NCI-H2107 (cell line): Measurements from ENCODE around the gene HEATR3.
A peak's percentile ranks its signal among the peaks of the same experiment; 100 is the strongest.
"Not testable (repeated sequence)": the region's sequence is repeated elsewhere in the genome, so short reads cannot be mapped to it uniquely, and the experiment has no call there.

ENCODE experiments used
- DNase-seq: peaks from one replicate; lab custom pipeline; 2025; lab: John Stamatoyannopoulos, UW

The HEATR3 gene

DNA sequence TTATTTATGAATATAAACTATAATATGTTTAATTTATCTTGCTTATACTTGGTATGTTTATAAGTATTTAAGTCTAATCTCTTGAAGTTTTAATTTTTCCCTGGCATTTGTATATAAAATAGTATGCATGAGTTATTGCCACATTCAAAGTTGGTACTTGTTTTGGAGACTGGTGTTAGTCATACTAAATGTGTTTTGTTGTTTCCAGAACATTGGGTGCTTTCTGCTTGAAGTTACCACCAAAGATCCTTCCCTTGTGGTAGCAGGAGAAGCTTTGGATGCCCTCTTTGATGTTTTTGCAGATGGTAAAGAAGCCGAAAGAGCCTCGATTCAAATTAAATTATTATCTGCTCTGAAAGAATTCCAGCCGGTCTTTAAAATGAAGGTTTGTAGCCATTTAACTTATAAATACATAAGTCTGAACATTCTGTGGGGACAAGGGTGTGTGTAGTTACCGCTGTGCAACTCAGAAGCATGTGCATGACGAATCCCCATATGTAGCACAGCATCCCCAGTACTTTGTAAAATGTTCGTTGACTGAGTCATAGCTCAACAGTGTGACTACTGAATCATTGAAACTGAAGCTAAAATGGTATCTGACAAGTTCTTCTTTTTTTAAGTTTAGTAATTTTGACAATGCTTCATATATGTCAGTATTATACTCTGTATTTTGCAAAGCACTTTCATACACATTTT, 36.4 kb downstream of the HEATR3 start:
- DNase-seq, result no peak

DNA sequence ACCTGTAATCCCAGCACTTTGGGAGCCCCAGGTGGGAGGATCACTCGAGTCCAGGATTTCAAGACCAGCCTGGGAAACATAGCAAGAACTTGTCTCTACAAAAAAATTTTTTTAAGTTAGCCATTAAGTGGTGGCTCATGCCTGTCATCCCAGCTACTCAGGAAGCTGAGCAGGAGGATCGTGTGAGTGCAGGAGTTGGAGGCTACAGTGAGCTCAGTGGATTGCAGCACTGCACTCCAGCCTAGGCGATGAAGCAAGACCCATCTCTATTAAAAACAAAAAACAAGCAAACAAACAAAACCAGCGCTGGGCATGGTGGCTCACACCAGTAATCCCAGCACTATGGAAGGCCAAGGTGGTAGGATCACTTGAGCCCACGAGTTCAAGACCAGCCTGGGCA, 38.0 kb downstream of the HEATR3 start:
- no peak for DNase-seq

DNA sequence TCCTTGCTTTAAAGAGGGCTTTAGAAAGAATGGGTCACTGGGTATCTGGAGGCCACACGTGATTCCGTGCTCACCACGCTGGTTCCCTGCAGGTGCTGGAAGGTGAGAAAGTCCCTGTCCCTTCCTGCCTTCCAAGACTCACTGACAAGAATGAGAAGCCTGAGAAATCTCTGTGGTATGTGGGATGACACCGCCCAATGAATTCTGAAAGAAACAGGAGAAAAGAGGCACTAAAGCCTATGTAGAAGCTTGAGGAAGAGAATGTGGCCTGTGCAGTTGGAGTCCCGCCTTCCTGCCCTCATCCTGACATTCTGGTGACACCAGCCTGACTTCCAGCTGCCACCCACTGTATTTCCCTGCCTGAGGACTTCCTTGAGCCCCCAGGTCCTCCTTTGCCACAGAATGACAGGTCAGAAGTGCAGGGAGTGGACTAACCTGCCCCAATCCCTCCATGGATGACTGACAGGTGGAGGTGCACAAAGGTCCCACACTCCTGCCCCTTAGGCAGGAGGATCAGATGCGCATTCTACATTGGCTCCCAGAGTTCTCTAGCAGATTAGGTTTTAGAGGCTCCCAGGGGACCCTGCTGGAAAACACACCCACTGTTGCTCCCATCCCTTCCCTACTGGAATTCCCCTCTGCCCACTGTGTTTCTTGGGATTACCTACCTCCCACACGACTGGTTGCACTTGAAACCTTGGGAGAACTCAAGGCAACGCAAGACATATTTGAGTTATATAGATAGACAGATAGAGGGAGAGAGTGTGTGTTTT, 48.8 kb downstream of the HEATR3 start:
- no peak for DNase-seq

DNA sequence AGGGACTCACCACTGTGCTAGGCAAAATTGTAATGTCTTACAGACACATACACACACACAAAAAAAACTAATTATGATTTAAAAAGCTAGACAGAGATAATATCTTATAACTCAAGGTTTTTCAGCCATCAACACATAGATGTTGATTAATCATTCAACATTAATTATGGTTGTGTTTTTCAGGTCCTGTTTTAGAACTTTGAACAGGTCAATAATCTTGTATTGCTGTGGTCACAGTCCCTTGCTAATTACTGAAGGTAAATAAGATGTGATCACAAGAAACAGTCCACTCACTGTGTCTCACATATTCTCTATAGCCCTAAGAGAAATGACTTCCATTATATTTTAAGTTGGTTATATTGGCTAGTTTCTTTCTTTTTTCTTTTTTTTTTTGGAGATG, 54.9 kb downstream of the HEATR3 start:
- DNase-seq, result no peak

DNA sequence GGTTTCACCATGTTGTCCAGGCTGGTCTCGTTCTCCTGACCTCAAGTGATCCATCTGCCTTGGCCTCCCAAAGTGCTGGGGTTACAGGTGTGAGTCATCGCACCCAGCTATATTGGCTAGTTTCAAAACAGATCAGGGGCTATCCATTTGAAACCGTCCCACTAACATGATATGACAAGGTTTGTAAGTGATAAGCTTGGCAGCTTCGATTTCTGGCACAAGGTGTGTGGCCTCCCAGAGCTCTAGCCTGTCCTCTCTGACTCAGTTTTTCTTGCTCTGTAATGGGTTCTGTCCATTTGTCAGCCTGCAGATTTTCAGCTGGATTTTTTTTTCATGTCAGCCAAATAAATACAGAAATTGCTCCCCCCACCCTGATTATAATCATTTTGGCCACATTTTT, 55.5 kb downstream of the HEATR3 start:
- DNase-seq, result no peak

DNA sequence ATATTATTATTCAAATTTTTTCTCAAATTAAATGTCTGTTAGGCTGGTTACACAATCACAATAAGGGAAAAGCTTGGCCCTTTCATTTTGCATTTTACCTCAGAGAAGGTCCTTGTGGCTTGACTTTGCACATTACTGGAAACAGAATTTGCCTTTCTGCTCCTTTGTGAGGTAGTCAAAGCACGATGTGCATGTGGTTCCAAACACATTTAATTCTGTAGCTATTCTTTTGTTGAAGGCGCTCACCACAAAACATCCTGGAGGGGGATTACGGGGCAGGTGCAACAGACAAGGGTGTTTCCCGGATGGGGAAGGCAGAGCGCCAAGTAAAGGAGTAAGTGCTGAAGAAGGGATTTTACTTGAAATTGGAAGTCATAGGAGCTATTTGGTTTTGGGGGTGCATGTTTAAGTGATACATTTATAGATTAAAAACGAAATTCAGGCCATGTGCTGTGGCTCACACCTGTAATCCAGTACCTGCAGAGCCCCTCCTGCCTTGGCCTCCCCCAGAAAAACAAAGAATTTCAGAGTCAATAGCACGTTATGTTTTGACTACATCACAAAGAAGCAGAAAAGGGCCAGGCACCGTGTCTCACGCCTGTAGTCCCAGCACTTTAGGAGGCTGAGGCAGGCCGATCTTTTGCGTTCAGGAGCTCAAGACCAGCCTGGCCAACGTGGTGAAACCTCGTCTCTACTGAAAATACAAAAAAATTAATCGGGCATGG, 56.1 kb downstream of the HEATR3 start:
- peak; percentile 58 for DNase-seq

DNA sequence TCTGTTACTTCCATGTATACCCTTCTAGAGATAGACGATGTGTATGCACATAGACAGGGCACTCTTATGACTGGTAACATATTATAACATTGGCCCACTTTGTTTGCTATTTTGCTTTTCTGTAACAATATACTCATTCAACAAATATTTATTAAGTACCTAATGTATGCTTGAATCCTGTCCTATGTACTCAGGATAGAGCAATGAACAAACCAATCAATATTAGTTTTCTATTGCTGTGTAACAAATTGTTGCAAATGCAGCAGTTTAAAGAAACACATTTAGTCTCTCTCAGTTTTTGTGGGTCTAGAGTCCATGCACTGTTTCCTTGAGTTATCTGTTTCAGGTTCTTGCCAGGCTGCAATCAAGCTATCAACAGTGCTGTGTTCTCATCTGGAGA, 57.6 kb downstream of the HEATR3 start:
- no peak for DNase-seq

DNA sequence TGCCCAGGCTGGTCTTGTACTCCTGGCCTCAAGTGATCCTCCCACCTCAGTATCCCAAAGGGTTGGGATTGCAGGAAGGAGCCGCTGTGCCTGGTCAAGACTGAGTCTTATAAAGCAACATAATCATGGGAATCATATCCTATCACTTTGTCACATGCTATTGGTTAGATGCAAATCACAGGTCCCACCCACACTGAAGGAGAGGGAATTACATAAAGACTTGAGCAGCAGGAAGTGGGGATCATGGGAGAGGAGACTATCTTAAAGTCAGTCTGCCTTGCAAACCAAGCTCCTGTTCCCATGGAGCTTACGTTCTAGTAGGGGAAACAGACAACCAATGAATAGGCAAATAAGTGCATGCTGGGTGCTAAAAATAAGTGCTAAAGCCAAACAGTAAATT, 59.0 kb downstream of the HEATR3 start:
- no peak for DNase-seq

DNA sequence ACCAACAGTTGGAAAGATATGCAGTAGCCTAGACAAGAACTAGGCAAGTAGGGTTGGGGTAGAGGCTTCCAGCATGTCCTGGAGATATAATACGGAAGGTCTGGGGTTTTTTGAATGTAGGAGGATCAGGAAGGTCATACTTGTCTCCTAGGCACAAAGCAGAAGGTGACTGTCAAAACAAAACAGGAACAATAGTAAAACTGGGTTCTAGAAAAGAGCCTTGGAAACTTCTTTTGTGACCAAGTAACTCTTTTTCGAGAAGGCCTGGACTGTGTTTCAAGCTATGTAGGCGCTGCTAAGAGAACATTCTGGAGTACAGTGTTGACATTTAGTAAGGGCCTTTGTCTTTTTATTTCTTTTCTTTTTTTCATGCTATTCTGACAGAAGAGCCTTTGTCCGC, 60.4 kb downstream of the HEATR3 start:
- no peak for DNase-seq

DNA sequence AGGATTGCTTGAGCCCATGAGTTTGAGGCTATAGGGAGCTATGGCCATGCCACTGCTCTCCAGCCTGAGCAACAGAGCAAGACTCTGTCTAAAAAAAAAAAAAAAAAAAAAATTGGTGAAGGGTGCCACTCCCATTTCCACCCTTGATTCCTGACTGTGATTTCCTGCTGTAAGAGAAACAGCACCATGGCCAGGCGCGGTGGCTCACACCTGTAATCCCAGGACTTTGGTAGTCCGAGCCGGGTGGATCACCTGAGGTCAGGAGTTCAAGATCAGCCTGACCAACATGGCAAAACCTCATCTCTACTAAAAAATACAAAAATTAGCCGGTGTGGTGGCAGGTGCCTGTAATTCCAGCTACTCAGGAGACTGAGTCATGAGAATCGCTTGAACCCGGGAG, 66.8 kb downstream of the HEATR3 start:
- DNase-seq, result not testable (repeated sequence)

DNA sequence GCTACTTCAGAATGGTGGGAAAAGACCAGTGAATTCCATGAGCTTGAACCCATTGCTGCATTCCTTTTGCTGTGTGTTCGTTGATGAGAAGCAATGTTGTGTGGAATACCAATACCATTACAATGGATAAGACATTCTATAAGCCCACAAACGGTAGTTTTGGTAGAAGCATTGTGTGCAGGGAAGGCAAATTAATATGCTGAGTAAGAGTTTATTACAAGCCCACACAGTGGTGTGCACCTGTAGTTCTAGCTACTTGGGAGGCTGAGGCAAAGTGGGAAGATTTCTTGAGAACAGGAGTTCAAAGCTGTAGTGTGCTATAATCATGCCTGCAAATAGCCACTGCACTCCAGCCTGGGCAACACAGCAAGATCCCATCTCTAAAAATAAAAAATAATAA, 67.4 kb downstream of the HEATR3 start:
- no peak for DNase-seq

DNA sequence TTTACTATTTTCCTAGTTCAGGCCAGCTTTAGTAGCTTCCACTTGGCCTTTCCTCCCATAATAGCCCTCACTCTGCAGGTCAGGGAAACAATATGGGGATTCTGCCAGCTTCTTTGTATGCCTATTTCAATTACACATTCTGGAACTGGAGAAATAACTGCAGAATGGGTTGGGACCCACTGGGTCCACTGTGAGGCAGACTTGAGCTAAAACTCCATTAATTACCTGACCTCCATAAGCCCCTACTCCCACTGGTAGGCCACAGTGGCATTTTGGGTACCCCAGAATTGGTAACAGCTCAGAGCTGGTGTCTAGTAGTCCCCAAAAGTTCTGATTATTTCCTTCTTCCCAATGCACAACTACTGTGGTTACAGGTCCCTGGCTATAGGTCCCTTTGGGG, 70.6 kb downstream of the HEATR3 start:
- no peak for DNase-seq

DNA sequence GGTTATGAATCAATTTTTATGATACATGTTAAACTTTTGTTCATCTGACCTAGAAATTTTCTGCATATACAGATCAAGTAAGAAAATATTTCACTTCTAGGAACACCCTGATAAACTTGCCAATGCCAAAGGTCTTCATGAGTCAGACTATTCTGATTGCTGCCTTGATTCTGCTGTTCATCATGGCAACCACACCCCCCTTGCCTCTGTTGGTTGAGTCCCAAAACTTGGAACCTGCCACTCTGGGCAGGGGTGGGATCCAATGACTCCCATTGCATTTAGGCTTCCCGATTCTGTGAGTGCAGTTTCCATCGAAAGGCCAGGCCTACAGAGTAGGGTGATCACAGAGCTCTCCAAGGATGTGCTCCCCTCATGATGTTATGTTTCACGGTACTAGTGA, 71.5 kb downstream of the HEATR3 start:
- DNase-seq, result no peak

DNA sequence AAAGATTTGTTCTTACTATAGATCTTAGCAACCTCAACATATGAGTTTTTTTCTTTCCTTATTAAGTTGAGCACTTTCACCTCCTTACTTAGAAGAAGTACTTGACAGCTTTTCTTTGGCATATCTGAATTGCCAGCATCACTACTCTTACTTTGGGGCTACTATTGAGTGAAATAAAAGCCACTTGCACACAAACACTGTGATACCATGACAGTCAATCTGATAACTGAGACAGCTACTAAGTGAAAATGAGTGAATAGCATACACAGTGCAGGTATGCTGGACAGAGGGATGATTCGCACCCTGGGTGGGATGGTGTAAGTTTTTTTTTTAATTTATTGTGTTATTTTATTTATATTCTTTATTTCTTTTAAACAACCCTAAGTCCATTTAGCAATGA, 73.8 kb downstream of the HEATR3 start:
- DNase-seq, result no peak

DNA sequence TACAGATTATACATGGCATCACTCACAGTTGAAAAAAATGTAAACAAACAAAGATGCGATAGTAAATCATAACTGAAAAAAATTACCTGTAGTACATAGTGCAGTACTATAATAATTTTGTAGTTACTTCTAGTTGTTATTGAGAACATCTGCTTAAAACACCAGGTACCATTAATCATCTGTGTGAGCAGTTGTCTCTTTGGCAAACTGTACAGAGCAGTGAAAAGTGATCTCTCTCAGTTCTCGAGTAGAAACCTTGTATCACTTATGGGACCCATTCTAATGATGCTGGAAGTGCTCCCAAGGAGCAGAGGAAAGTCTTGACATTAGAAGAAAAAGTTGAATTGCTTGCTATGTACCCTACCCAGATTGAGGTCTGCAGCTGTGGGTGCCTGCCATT, 78.4 kb downstream of the HEATR3 start:
- DNase-seq, result no peak

DNA sequence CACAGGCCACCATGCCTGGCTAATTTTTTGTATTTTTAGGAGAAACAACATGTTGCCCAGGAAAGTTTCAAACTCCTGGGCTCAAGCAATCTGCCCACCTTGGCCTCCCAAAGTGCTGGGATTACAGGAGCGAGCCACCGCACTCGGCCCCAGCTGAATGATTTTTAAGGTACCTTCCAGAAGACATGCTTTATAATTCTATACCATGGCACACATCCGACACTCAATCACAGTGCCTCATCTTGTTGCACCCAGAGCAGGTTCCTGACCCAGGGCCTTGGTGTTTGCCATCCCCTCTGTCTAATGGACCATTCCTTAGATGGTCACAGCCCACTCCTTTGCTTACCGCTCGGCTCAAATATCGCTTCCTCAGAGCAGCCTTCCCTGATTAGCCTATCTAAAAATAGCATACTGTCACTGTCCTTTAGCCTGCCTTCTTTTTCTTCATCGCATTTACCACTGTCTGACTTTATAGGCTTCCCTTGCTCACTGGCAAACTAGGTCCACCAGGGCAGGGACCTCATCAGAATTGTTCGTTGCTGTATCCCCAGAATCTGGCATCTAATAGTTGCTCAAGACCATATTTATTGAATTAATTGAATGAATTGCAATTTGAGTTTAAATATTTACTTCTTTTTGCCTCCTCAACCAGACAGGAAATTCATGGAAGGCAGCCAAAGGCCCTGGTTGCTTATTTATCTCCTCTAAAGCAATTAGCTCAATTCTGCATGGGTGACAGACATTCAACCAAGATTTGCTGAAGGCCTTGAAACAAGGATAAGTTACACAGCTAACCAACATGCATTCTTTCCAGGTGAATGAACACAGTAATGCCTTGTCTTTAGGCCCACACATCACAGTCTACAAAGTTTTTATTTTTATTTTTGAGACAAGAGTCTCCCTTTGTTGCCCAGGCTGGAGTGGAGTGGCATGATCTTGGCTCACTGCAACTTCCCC, 81.0 kb downstream of the HEATR3 start:
- no peak for DNase-seq

DNA sequence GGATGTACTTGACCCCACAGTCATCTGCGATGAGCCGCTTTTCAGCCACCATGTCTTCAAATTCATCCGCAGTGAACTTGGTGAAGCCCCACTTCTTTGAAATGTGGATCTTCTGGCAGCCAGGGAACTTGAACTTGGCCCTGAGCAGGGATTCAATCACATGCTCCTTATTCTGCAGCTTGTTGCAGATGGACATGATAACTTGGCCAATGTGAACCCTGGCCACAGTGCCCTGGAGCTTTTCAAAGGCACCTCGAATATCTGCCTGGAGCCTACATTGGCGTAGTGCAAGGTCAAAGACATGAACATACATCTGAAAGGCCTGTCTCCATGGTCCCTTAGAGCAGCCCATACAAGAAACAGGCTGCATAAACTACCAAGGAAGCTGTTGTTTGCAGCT, 85.6 kb downstream of the HEATR3 start:
- DNase-seq, result no peak

DNA sequence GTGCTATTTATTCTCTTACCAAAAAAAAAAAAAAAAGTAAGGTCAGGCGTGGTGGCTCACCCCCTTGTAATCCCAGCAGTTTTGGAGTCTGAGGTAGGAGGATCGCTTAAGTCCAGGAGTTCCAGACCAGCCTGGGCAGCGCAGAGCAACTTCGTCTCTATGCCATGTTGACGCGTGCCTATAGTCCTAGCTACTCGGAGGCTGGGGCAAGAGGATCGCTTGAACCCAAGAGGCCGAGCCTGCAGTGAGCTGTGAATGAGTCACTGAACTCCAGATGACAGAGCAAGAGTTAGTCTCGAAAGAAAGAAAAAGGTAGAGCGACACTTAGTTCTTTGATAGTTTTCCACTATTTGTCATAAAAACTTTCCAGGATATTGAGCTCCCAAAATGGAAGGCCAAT, 86.0 kb downstream of the HEATR3 start:
- no peak for DNase-seq

DNA sequence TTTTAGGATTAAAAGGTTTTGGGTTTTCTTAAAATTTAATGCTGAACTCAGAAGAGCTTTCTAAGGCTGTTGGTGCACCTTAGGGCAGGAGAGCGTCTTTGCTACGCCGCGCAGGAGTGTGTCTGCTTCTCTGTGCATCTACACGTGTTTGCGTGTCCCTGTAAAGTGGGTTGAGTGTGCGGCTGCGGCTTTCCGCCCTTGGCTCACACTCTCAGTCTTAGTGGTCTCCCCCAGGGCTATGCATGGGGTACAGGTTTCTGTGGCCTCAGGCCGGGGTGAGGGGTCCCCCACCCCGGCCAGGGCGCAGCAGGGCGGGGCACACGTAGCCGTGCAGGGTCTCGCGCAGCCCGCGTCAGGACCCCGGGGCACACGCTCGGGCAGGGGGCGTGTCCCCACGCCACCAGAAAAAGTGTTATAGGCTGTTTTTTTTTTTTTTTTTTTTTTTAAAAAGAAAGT, 86.6 kb downstream of the HEATR3 start:
- no peak for DNase-seq

DNA sequence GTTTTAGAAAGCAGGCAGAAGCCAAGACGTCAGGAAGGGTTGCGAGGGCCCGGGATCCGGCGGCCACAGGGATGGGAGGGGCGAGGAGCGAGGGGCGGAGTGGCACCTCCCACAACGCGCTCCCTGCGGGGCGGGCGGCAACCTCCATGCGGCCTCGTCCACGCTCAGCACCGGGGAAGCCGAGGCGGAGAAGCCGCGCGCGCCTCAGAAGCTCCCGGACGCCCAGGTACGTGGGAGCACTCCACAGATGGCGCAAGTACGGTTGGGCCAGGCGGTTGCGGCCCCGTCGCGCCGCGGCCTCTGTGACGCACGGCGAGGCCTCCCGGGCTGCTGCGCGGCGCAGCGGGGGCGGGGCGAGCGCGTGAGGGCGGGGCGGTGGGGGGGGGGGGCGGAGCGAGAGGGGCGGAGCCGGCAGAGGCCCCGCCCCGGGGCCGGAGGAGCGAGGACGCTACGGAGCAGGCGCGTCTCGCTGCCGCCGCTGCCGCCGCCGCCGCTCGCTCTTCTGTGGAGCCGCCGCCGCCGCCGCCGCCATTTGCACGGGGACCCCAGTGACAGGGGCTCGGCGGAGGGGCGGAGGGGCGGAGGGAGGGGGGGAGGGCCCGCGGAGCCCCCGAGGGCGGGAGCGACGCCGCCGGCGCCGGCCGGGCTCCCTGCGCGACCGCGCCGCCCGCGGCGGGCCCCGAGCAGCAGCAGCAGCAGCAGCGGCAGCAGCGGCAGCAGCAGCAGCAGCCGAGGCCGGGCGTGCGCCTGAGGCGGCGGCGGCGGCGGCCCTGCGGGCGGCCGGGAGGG, 87.2 kb downstream of the HEATR3 start, which contains the start of gene TENT4B:
TENT4B (plus strand) TSS at position 500 of the 789 bp plus-strand sequence. CDS start 316 bp downstream, outside the sequence.
- peak; percentile 51 for DNase-seq
